Measurements from ENCODE around the gene RPUSD4. TPM values are rescaled to one million over a fixed set of nuclear protein-coding genes. Genes with fewer than 3 reads are reported as not detected.

RPUSD4 gene
- total and polyA plus RNA-seq, 2 experiments from 2014 or later, result 20.8 to 60.8 TPM

- no peak for TF ChIP-seq REST (IDR thresholded peaks at IDR 0.05; ENCODE audit: unreplicated experiment)
Observed at GRCh38 chr11:126166413-126166812, 45.0 kb downstream of the RPUSD4 start (continued).

GRCh38 chr11:126165757-126166156 is 45.7 kb downstream of the RPUSD4 start:
- Mint-ChIP-seq H3K36me3 (ENCODE audit: low read depth) (no peaks in the 10 kb centered on the region), H3K27me3 (ENCODE audit: insufficient read depth, low read depth, poor library complexity) (peaks cover 13% of the 10 kb centered on the region), H3K4me1 (peaks cover 28% of the 10 kb centered on the region), H3K4me3 (no peak overlapping the region), H3K9me3 (no peaks in the 10 kb centered on the region), H3K27ac (no peak overlapping the region)
- Histone ChIP-seq H3K27ac (ENCODE audit: low read depth) (no peak overlapping the region), H3K4me1 (ENCODE audit: insufficient read depth) (peaks cover 14% of the 10 kb centered on the region; the same call in 1 of the 2 replicates), H4K20me1 (replicated peaks; ENCODE audit: insufficient read depth) (no peaks in the 10 kb centered on the region), H3K36me3 (ENCODE audit: insufficient read depth) (no peaks in the 10 kb centered on the region), H3F3A (replicated peaks; ENCODE audit: low read depth) (no peaks in the 10 kb centered on the region), H3K79me2 (replicated peaks; ENCODE audit: insufficient read depth) (no peaks in the 10 kb centered on the region), H3K4me3 (no peak overlapping the region), H2AFZ (no peak overlapping the region), H3K9me2 (ENCODE audit: insufficient read depth) (0 out of 2 replicates have a peak, but pooled peaks cover 3% of the 10 kb centered on the region), H3K27me3 (ENCODE audit: insufficient read depth) (no peaks in the 10 kb centered on the region), H3K4me2 (no peak overlapping the region)
- no peak for ATAC-seq
- DNase-seq (ENCODE audit: low spot score), result no peak
- TF ChIP-seq JUNB (IDR thresholded peaks at IDR 0.05; ENCODE audit: unreplicated experiment), result no peak
- no peak for TF ChIP-seq ZNF331 (CRISPR knock-in tag; IDR thresholded peaks at IDR 0.05; ENCODE audit: low read depth)
- no peak for TF ChIP-seq NANOG (IDR thresholded peaks at IDR 0.05; ENCODE audit: borderline replicate concordance)
- no peak for TF ChIP-seq CTCF (conservative IDR thresholded peaks at IDR 0.05; ENCODE audit: low read depth in 2 of 2)
- no peak for TF ChIP-seq POLR2AphosphoS5 (IDR thresholded peaks at IDR 0.05; ENCODE audit: low read depth)
- TF ChIP-seq REST (IDR thresholded peaks at IDR 0.05; ENCODE audit: unreplicated experiment), result no peak
- no peak for TF ChIP-seq EZH2phosphoT487 (IDR thresholded peaks at IDR 0.05; ENCODE audit: unreplicated experiment)
- no peak for TF ChIP-seq ZNF462 (CRISPR knock-in tag; IDR thresholded peaks at IDR 0.05)
- no peak for TF ChIP-seq CREB1 (CRISPR knock-in tag; IDR thresholded peaks at IDR 0.05; ENCODE audit: low read depth)
- TF ChIP-seq EZH2 (IDR thresholded peaks at IDR 0.05; ENCODE audit: low read depth, unreplicated experiment), result no peak

Data from GM23338 (cell line).